GM12872 (cell line): ENCODE data around the gene S100A4.

ENCODE experiments used
- TF ChIP-seq, protein P1 (sequence below): IDR thresholded peaks from 3 replicates; pipeline ENCODE4 v1.5.1; 2011; ENCODE audit warnings: low read depth, mild to moderate bottlenecking, low read length, moderate library complexity; ENCODE audit not compliant: insufficient read depth

Gene S100A4

DNA sequence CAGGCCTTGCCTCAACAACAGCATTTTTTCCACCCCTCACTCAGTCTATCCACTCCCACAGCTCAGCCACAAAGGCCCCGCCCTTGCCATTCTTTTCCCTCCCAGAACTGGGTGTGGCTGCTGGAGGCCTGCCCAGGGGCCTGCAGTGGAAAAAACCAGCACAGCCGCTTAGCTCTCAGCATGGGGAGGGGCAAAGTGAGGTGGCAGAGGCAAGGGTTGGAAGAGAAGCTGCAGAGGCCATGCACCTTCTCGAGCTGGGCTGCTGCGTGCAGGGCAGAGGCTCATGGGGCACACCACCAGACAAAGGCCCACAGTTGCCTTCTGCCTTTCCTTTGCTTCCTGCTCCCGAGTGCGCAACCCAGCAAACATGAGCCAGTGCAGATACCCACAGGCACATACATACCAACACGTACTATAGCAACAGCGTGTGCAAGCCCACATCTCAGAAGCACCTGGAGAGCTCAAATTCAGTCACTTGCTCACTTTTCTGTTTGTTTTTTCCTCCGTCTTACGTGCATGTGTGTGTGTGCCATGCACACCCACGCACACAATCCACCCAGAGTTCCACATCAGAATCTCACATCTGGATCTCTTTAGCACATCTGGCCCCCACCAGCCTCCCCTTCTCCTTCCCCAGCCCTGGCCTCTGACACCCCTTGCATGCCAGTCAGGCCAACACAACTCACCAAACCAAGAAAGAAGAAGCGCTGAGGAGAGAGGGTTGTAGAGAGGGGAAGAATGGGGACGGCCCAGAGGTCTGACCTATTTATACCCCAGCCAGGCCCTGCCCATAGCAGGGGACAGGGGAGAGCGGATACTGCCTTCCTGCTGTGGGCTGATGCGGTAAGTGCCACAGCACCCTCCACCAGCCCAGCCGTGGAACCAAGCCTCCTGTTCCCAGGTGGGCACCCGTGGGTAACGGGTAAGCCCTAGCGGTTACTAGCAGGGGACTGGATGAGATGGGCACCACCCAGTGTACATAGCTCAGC lies at the start of gene S100A4:
Gene S100A4 (minus strand): TSS at position 740 of the 989 bp plus-strand sequence. CDS start 1,012 bp downstream, outside the sequence.
- TF ChIP-seq, protein P1, sequence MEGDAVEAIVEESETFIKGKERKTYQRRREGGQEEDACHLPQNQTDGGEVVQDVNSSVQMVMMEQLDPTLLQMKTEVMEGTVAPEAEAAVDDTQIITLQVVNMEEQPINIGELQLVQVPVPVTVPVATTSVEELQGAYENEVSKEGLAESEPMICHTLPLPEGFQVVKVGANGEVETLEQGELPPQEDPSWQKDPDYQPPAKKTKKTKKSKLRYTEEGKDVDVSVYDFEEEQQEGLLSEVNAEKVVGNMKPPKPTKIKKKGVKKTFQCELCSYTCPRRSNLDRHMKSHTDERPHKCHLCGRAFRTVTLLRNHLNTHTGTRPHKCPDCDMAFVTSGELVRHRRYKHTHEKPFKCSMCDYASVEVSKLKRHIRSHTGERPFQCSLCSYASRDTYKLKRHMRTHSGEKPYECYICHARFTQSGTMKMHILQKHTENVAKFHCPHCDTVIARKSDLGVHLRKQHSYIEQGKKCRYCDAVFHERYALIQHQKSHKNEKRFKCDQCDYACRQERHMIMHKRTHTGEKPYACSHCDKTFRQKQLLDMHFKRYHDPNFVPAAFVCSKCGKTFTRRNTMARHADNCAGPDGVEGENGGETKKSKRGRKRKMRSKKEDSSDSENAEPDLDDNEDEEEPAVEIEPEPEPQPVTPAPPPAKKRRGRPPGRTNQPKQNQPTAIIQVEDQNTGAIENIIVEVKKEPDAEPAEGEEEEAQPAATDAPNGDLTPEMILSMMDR = no peak

DNA sequence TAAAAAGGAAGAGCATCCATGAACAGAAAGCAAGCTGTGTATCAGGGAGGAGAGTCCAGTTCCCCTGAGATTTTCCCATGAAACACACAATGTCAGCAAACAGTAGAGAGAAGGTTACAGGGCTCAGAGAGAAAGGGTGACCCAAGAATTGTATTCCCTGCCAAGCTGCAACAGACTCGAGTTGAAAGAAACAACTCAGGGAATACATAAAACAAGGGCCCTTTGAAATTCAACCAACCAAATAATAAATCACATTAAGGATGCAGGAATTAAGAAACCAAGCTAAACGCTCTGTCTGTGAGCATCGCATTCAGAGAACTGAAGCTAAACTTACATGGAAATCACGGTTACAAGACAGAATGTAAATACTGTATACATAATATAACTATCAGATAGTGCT lies 47.1 kb upstream of the S100A4 start:
- TF ChIP-seq, protein P1 = no peak

DNA sequence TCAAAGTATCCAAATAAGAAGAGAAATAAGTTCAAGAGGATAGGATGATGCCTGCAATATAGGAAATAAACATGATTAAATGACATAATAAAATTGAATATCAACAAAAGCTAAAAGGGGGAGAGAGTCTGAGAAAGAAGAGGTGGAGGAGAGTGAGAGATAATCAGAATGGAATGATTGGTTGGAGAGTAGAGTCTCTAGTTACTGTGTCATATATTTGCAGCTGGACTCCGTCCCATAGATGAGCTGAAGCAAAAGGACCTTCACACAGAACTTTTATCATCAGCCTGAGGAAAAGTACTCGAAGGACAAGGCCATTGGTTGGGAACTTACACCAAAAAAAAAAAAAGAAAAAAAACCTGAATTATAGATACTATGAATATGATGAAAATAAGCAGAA lies 42.9 kb upstream of the S100A4 start:
- TF ChIP-seq, protein P1 = no peak

DNA sequence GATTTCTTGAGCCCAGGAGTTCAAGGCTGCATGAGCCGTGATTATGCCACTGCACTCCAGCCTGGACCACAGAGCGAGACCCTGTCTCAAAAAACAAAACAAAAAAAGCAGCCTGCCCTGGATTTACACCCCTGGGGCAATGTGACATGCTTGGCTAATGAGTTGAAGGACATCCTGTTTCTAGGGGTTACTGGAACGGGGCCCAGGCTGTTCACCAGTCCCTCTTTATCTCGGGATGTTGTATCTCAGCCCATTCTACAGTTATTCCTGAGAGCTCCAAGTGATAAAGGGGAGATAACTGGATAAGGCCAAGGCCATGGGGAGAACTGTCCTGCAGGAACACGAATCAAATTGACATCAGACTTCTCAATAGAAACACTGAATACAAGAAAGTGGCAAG lies 41.7 kb upstream of the S100A4 start:
- TF ChIP-seq, protein P1 = no peak

DNA sequence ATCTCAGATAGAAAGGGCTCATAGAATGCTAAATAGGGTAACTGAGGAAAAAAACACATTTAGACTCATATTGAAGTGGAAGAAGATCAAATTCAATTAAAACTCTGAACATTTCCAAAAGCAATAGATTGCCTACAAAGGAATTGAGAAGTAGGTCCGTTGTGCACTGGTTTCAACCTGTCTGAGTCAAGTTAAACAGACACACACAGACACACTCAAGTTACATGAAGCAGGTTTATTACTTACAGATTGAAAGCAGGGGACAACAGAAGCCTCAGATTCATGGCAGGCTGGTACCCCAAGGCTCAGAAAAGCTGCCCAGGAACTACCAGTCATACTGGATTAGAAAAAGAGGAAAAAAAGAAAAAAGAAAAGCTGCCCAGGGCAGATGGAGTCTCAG lies 40.7 kb upstream of the S100A4 start:
- TF ChIP-seq, protein P1 = no peak

DNA sequence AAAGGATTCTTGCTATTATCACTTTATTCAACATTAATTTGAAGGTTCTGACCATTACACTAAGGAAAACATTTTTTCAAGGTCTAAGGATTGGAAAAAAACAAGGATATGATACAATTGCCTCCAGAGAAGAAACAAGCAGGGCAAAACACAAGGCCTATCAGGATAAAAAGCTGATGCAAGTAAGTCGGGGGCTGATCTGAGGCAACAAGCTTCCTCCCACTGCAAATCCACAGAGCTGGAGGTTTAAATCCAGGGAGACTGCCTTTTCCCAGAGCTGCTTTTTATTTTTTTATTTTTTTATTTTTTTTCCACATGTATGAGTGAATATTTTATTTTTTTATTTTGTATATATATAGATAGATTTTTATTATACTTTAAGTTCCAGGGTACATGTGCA lies 39.4 kb upstream of the S100A4 start:
- TF ChIP-seq, protein P1 = no peak

DNA sequence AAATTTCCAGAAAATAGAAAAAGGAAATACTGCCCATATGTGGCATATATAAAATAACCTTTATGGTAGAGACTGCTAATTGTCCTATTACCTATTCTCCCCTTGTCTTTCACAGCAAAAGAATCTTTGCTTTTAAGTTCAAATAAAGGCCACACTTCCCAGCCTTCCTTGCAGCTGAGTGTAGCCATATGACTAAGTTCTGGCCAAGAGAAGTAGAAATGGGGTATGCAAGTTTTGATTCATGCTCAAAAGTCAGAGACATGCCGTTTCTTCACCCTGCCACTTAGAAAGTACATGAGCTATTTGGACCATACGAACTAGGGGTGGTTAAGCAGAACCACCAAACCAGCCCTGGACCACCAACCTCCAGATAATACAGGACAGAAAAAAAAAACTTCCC lies 38.4 kb upstream of the S100A4 start:
- TF ChIP-seq, protein P1 = no peak
